ENCODE results near the gene SORCS2.

SORCS2 gene

DNA sequence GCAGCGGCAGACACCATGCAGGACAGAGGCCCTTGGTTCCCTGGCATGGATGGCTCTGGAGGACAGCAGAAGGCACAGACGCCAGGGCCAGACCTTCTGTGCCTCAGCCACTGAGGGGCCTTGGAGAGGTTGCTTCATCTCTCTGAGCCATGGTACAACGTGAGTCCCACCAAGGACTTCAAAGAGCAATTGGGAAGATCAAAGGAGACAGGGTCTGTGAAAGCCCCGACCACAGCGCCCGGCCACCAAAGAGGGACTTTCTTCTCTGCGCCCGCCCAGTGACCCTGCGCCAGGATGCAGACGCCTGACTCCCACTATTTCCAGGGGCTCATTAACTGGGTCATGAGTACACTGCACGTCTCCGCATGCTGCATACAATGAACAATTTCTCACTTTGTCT is 573.3 kb downstream of the SORCS2 start:
- TF ChIP-seq, protein P1, sequence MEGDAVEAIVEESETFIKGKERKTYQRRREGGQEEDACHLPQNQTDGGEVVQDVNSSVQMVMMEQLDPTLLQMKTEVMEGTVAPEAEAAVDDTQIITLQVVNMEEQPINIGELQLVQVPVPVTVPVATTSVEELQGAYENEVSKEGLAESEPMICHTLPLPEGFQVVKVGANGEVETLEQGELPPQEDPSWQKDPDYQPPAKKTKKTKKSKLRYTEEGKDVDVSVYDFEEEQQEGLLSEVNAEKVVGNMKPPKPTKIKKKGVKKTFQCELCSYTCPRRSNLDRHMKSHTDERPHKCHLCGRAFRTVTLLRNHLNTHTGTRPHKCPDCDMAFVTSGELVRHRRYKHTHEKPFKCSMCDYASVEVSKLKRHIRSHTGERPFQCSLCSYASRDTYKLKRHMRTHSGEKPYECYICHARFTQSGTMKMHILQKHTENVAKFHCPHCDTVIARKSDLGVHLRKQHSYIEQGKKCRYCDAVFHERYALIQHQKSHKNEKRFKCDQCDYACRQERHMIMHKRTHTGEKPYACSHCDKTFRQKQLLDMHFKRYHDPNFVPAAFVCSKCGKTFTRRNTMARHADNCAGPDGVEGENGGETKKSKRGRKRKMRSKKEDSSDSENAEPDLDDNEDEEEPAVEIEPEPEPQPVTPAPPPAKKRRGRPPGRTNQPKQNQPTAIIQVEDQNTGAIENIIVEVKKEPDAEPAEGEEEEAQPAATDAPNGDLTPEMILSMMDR (IDR thresholded peaks at IDR 0.05; ENCODE audit: low read depth, low read length) = no peak
- H3K4me3 ChIP-seq (replicated peaks in 1 of 2; ENCODE audit: low read depth in 2 of 2, low read length in 2 of 2) = no peak overlapping the region

DNA sequence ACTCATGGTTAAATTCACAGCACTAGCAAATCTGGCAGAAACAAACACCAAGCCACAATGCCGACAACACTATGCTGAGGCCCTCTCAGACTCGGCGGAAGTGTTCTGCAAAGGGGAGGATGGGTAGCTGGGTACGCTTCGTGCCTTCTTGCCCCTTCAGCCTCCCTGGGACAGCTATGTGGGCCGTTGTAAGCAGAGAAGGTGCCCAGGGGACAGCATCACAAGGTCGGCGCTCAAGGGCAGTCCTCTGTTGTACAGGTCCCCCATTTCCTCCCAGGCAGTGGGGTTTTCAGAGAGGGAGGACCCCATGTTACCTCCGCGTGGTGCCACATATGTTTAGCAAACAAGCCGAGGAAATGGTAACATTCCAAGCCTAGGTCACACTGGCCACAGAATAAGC is 573.7 kb downstream of the SORCS2 start:
- no peak for DNase-seq (ENCODE audit: low read depth in 2 of 2)
- TF ChIP-seq, protein P1 (IDR thresholded peaks at IDR 0.05; ENCODE audit: low read depth, low read length) = no peak

More for the DNA sequence above, 573.3 kb downstream of the SORCS2 start:
- no peak for DNase-seq (ENCODE audit: low read depth in 2 of 2)

DNA sequence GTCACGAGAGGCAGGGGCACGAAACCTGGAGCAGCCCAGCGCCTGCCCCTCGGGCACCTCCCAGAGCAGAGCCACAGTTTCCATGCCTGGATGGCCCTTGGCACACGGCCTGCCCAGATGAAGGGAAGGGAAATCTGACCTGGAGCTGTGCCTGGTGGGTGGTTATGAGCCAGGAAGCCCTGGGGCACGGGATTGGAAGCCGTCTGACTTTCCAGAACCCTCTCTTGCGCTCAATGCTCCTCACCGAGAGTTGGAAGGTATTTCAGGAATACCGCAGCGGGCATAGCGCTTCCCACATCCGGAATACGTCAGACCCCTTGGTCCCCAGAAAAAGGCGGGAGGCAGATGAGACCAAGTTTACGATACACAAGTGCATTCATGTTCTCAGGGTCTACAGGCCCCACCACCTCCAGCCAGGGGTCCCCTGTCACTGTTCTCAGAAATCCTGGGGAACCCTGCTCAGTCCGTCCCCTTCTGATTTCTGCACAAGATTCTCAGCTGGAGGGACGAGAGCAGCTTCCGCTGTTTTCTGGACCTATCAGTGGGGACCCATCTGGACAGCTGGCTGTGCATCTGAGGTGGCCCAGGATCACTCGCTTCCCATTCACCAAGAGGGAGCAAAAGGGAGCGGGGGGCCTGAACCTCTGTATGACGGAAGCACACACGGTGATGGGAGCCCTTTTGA is 574.5 kb downstream of the SORCS2 start:
- H3K4me3 ChIP-seq (replicated peaks in 1 of 2; ENCODE audit: low read depth in 2 of 2, low read length in 2 of 2) = no peak overlapping the region
- TF ChIP-seq, protein P1 (IDR thresholded peaks at IDR 0.05; ENCODE audit: low read depth, low read length) = no peak
- DNase-seq (ENCODE audit: low read depth in 2 of 2) = no peak

More for the DNA sequence above, 573.7 kb downstream of the SORCS2 start:
- no peak overlapping the region for H3K4me3 ChIP-seq (replicated peaks in 1 of 2; ENCODE audit: low read depth in 2 of 2, low read length in 2 of 2)

DNA sequence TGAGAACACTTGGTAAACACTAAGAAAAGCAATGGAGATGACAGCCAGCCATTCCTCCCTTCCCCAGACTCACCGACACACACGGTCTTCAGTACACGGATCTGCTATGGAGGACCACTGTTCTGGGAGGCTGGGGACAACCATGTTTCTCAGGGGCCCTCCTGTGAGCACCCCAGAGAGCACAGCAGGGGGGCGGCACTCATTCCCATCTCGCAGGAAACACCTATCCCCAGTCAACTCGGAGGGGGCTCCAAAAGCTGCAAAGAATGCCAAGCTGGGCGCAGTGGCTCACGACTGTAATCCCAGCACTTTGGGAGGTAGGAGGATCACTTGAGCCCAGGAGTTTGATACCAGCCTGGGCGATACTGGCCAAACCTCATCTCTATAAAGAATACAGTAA is 575.2 kb downstream of the SORCS2 start:
- no peak overlapping the region for H3K4me3 ChIP-seq (replicated peaks in 1 of 2; ENCODE audit: low read depth in 2 of 2, low read length in 2 of 2)
- TF ChIP-seq, protein P1 (IDR thresholded peaks at IDR 0.05; ENCODE audit: low read depth, low read length) = no peak
- no peak for DNase-seq (ENCODE audit: low read depth in 2 of 2)

DNA sequence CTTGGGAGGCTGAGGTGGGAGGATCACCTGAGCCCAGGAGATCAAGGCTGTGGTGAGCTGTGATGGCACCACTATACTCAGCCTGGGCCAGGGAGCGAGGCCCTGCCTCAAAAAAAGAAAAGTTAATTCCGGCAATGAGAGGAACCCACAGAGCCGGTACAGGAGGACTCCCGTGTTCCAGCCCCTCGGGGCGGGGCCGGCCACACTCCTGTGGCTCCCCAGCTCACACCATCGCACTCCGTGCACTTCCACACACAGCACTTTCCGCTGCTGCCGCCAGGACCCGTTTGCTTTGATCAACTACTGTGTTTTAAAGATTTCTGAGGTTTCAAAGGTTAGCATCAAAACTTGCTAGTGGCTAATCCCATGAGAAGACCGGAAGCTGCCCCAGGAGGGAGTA is 575.6 kb downstream of the SORCS2 start:
- TF ChIP-seq, protein P1 (IDR thresholded peaks at IDR 0.05; ENCODE audit: low read depth, low read length) = no peak
- DNase-seq (ENCODE audit: low read depth in 2 of 2) = no peak

DNA sequence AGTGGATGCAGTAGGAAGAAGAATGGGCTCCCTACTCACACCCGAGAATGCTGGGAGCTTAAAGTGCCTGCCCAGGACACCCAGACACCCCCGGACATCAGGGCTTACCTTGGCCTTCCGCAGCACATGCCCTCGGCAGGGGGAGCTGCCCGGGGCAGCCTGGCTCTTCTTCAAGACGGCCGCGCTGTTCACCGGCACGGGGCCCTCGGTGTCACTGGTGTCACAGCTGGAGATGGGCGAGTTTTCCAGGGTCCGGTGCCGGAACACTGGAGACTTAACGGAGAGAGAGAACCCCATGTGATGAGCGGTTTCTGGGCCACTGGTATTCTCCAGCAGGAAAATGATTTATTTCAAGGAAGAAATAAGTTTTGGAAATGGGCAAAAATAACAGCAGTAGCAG is 576.4 kb downstream of the SORCS2 start:
- DNase-seq (ENCODE audit: low read depth in 2 of 2) = no peak
- TF ChIP-seq, protein P1 (IDR thresholded peaks at IDR 0.05; ENCODE audit: low read depth, low read length) = no peak
- no peak overlapping the region for H3K4me3 ChIP-seq (replicated peaks in 1 of 2; ENCODE audit: low read depth in 2 of 2, low read length in 2 of 2)

More for the DNA sequence above, 575.6 kb downstream of the SORCS2 start:
- no peak overlapping the region for H3K4me3 ChIP-seq (replicated peaks in 1 of 2; ENCODE audit: low read depth in 2 of 2, low read length in 2 of 2)
